ENCODE data around the gene GALNS.

DNA sequence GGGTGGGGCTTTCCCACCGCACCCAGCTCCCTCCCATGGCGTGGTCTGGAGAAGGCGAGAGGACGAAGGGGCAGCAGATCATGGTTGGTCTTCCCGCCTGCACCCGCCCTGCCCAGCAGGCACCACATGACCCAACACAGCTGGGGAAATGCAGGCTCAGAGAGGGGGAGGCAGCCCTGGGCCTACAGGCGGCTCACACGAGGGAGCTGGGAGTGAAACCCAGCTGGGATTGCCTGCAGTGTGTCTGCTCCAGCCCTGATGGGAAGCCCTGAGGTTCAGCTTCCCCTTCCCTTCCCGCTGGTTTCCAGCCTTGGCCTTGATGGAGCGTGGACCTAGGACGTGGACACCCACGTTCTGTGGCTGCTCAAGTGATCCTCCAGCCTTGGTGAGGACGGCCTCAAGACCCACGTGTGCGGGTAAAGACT lies 29.7 kb upstream of the GALNS start:
- TF ChIP-seq, protein P1, sequence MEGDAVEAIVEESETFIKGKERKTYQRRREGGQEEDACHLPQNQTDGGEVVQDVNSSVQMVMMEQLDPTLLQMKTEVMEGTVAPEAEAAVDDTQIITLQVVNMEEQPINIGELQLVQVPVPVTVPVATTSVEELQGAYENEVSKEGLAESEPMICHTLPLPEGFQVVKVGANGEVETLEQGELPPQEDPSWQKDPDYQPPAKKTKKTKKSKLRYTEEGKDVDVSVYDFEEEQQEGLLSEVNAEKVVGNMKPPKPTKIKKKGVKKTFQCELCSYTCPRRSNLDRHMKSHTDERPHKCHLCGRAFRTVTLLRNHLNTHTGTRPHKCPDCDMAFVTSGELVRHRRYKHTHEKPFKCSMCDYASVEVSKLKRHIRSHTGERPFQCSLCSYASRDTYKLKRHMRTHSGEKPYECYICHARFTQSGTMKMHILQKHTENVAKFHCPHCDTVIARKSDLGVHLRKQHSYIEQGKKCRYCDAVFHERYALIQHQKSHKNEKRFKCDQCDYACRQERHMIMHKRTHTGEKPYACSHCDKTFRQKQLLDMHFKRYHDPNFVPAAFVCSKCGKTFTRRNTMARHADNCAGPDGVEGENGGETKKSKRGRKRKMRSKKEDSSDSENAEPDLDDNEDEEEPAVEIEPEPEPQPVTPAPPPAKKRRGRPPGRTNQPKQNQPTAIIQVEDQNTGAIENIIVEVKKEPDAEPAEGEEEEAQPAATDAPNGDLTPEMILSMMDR (conservative IDR thresholded peaks at IDR 0.05; ENCODE audit: low read depth, low read length): no peak
- TF ChIP-seq CEBPB (IDR thresholded peaks at IDR 0.05; ENCODE audit: low read depth, low read length) (no peak), RCOR1 (IDR thresholded peaks at IDR 0.05; ENCODE audit: insufficient replicate concordance, low read length) (no peak)
- TF ChIP-seq, protein P2, sequence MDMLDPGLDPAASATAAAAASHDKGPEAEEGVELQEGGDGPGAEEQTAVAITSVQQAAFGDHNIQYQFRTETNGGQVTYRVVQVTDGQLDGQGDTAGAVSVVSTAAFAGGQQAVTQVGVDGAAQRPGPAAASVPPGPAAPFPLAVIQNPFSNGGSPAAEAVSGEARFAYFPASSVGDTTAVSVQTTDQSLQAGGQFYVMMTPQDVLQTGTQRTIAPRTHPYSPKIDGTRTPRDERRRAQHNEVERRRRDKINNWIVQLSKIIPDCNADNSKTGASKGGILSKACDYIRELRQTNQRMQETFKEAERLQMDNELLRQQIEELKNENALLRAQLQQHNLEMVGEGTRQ (IDR thresholded peaks at IDR 0.05; ENCODE audit: low read depth, low read length): no peak

Measured in IMR-90 (cell line).